ENCODE data around the gene SUN1. TPM values are rescaled to one million over a fixed set of nuclear protein-coding genes. Genes with fewer than 3 reads are reported as not detected.

The SUN1 gene
- total RNA-seq, 1 experiment from 2014 or later = 181 TPM

DNA sequence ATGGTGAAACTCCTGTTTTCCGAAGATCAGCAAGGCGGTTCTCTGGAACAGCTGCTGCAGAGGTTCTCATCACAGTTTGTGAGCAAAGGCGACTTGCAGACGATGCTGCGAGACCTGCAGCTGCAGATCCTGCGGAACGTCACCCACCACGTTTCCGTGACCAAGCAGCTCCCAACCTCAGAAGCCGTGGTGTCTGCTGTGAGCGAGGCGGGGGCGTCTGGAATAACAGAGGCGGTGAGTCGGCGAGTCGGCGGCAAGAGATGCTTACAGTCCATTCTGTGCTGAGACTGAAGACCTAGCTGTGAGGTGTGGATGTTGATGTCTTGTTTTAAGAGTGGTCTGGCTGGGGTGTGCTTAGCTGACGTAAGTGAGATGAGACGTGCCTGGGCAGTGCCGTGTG lies 27.9 kb downstream of the SUN1 start:
- no peak for ATAC-seq
- no peak for TF ChIP-seq EZH2phosphoT487 (IDR thresholded peaks at IDR 0.05; ENCODE audit: borderline replicate concordance)
- no peak for TF ChIP-seq TCF7L2 (IDR thresholded peaks at IDR 0.05; ENCODE audit: borderline replicate concordance, extremely low read depth, insufficient read depth, insufficient read length)
- TF ChIP-seq SIN3A (IDR thresholded peaks at IDR 0.05; ENCODE audit: low read depth) = no peak
- no peak for TF ChIP-seq RAD21 (IDR thresholded peaks at IDR 0.05; ENCODE audit: low read depth)
- no peak for TF ChIP-seq CBX3 (IDR thresholded peaks at IDR 0.05; ENCODE audit: low read depth)
- no peak for TF ChIP-seq ELF1 (IDR thresholded peaks at IDR 0.05; ENCODE audit: borderline replicate concordance, low read depth)
- no peak for TF ChIP-seq EZH2 (IDR thresholded peaks at IDR 0.05)
- TF ChIP-seq SP1 (IDR thresholded peaks at IDR 0.05; ENCODE audit: low read depth) = no peak
- TF ChIP-seq ATF3 (IDR thresholded peaks at IDR 0.05) = no peak
- no peak for TF ChIP-seq ZFX (IDR thresholded peaks at IDR 0.05)
- TF ChIP-seq CEBPB (IDR thresholded peaks at IDR 0.05; ENCODE audit: low read depth) = no peak
- TF ChIP-seq EGR1 (IDR thresholded peaks at IDR 0.05; ENCODE audit: low read depth) = no peak
- RAD21 ChIA-PET (ENCODE audit: low non-redundant PET in 1 of 2, low total read pairs in 2 of 2, uncharacterized antibody in 2 of 2, unreplicated experiment in 2 of 2) = interaction anchor here in 1 of 2 experiments (0.6 kb wide), 1 partner anchor 74 kb away, joined by 3 read pairs; no protein-coding TSS in a partner anchor

GRCh38 chr7:861222-861621 lies 28.9 kb downstream of the SUN1 start:
- no peak overlapping the region for H3K4me3 ChIP-seq (replicated peaks in 1 of 2; ENCODE audit: low read depth in 1 of 2, low read length in 2 of 2)
- no peaks in the 10 kb centered on the region for H3K9me3 ChIP-seq (ENCODE audit: control insufficient read depth in 1 of 2, insufficient read depth in 1 of 2, low read depth in 1 of 2, low read length in 2 of 2)
- no TSS peak for BruUV-seq (replicated peaks)
- RAD21 ChIA-PET (ENCODE audit: low non-redundant PET in 1 of 2, low total read pairs in 2 of 2, uncharacterized antibody in 2 of 2, unreplicated experiment in 2 of 2) = no interaction called here
- TF ChIP-seq SIN3A (IDR thresholded peaks at IDR 0.05; ENCODE audit: low read depth) (no peak), CEBPB (IDR thresholded peaks at IDR 0.05; ENCODE audit: low read depth) (no peak), SP1 (IDR thresholded peaks at IDR 0.05; ENCODE audit: low read depth) (no peak)
- TF ChIP-seq, protein P1, sequence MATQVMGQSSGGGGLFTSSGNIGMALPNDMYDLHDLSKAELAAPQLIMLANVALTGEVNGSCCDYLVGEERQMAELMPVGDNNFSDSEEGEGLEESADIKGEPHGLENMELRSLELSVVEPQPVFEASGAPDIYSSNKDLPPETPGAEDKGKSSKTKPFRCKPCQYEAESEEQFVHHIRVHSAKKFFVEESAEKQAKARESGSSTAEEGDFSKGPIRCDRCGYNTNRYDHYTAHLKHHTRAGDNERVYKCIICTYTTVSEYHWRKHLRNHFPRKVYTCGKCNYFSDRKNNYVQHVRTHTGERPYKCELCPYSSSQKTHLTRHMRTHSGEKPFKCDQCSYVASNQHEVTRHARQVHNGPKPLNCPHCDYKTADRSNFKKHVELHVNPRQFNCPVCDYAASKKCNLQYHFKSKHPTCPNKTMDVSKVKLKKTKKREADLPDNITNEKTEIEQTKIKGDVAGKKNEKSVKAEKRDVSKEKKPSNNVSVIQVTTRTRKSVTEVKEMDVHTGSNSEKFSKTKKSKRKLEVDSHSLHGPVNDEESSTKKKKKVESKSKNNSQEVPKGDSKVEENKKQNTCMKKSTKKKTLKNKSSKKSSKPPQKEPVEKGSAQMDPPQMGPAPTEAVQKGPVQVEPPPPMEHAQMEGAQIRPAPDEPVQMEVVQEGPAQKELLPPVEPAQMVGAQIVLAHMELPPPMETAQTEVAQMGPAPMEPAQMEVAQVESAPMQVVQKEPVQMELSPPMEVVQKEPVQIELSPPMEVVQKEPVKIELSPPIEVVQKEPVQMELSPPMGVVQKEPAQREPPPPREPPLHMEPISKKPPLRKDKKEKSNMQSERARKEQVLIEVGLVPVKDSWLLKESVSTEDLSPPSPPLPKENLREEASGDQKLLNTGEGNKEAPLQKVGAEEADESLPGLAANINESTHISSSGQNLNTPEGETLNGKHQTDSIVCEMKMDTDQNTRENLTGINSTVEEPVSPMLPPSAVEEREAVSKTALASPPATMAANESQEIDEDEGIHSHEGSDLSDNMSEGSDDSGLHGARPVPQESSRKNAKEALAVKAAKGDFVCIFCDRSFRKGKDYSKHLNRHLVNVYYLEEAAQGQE (IDR thresholded peaks at IDR 0.05; ENCODE audit: low read depth) = no peak
- peaks cover 18 to 53% of the 10 kb centered on the region in 2 experiments for H3K36me3 ChIP-seq (ENCODE audit: control insufficient read depth in 1 of 2, insufficient read depth in 2 of 2, low read length in 2 of 2)
- no peaks in the 10 kb centered on the region for H3K27me3 ChIP-seq (ENCODE audit: insufficient read depth, low read length)
- no peaks in the 10 kb centered on the region for H4K20me1 ChIP-seq (ENCODE audit: insufficient read depth)
- no peak overlapping the region for H3K4me2 ChIP-seq (ENCODE audit: low read length)
- no peak overlapping the region for H3K9ac ChIP-seq (ENCODE audit: low read length)
- H3K4me1 ChIP-seq (ENCODE audit: control insufficient read depth in 1 of 2, insufficient read depth in 2 of 2, low read length in 2 of 2) = no peaks in the 10 kb centered on the region
- POLR2A ChIA-PET = no interaction called here
- ATAC-seq = no peak
- no peak overlapping the region for H3K27ac ChIP-seq (ENCODE audit: low read depth, low read length)
- no peak for DNase-seq (ENCODE audit: low read depth, low spot score)
- H3K79me2 ChIP-seq (ENCODE audit: insufficient read depth, low read length) = no peaks in the 10 kb centered on the region; the same call in 1 of the 2 replicates
- CTCF ChIA-PET = no interaction called here
- H2AFZ ChIP-seq (ENCODE audit: low read depth, low read length, poor library complexity, severe bottlenecking) = no peak overlapping the region
- H3K9me2 ChIP-seq (ENCODE audit: insufficient read depth) = no peaks in the 10 kb centered on the region
- intact Hi-C loops (cut with micrococcal nuclease) = no loop called here

More for the DNA sequence above, 27.9 kb downstream of the SUN1 start:
- DNase-seq (ENCODE audit: low read depth, low spot score) = no peak
- Histone ChIP-seq H3K36me3 (ENCODE audit: control insufficient read depth in 1 of 2, insufficient read depth in 2 of 2, low read length in 2 of 2) (peaks cover 16 to 57% of the 10 kb centered on the region in 2 experiments), H3K27ac (ENCODE audit: low read depth, low read length) (no peak overlapping the region), H3K4me2 (ENCODE audit: low read length) (no peak overlapping the region), H4K20me1 (ENCODE audit: insufficient read depth) (no peaks in the 10 kb centered on the region), H3K9ac (ENCODE audit: low read length) (no peak overlapping the region), H2AFZ (ENCODE audit: low read depth, low read length, poor library complexity, severe bottlenecking) (no peak overlapping the region), H3K79me2 (ENCODE audit: insufficient read depth, low read length) (no peaks in the 10 kb centered on the region; the same call in 1 of the 2 replicates), H3K27me3 (ENCODE audit: insufficient read depth, low read length) (no peaks in the 10 kb centered on the region), H3K4me3 (replicated peaks in 1 of 2; ENCODE audit: low read depth in 1 of 2, low read length in 2 of 2) (no peak overlapping the region), H3K9me2 (ENCODE audit: insufficient read depth) (no peaks in the 10 kb centered on the region), H3K4me1 (ENCODE audit: control insufficient read depth in 1 of 2, insufficient read depth in 2 of 2, low read length in 2 of 2) (no peaks in the 10 kb centered on the region), H3K9me3 (ENCODE audit: control insufficient read depth in 1 of 2, insufficient read depth in 1 of 2, low read depth in 1 of 2, low read length in 2 of 2) (no peaks in the 10 kb centered on the region)
- CTCF ChIA-PET = no interaction called here
- intact Hi-C loops (cut with micrococcal nuclease) = no loop called here
- POLR2A ChIA-PET = no interaction called here
- no TSS peak for BruUV-seq (replicated peaks)
